ENCODE results near the gene RBM34. TPM values are rescaled to one million over a fixed set of nuclear protein-coding genes. Genes with fewer than 3 reads are reported as not detected.

RBM34 gene
- total and polyA plus RNA-seq, 10 of the 15 experiments (the other 5 are each of a cell fraction or from before 2014, with no cell fraction given): 46.4 to 132 (median 109) TPM

GRCh38 chr1:235138821-235139220 lies 22.2 kb downstream of the RBM34 start:
- in situ Hi-C loops (cut with MboI): no loop called here
- Histone ChIP-seq H2AFZ (ENCODE audit: control insufficient read depth, low read depth, low read length) (no peak overlapping the region), H3K9me3 (replicated peaks; ENCODE audit: control insufficient read depth, insufficient read depth, low read length) (no peaks in the 10 kb centered on the region), H3K9ac (ENCODE audit: control insufficient read depth, insufficient read depth, low read length) (no peak overlapping the region), H3K36me3 (ENCODE audit: control insufficient read depth in 2 of 2, insufficient read depth in 2 of 2, low read length in 1 of 2) (peaks cover 27 to 44% of the 10 kb centered on the region in 2 experiments), H4K20me1 (ENCODE audit: control insufficient read depth, insufficient read depth) (no peaks in the 10 kb centered on the region), H3K27ac (ENCODE audit: control insufficient read depth, insufficient read depth) (no peak overlapping the region), H3K27me3 (replicated peaks in 1 of 2; ENCODE audit: control insufficient read depth in 2 of 2, insufficient read depth in 2 of 2, low read length in 1 of 2) (no peaks in the 10 kb centered on the region), H3K4me3 (no peak overlapping the region), H3K79me2 (ENCODE audit: control insufficient read depth, insufficient read depth, low read length) (no peaks in the 10 kb centered on the region), H3K4me2 (ENCODE audit: control insufficient read depth, insufficient read depth) (no peak overlapping the region), H3K4me1 (ENCODE audit: control insufficient read depth, insufficient read depth, low read length) (no peaks in the 10 kb centered on the region)
- RAD21 ChIA-PET (ENCODE audit: unreplicated experiment): no interaction called here
- SMC1A ChIA-PET (ENCODE audit: uncharacterized antibody, unreplicated experiment): interaction anchor here (1.1 to 1.9 kb wide), 2 partner anchors 9 to 17 kb away, joined by 4 read pairs; no protein-coding TSS in a partner anchor
- TF ChIP-seq JUNB (IDR thresholded peaks at IDR 0.05) (peak; percentile 32; the same call in 1 of the 2 replicates), IKZF1 (conservative IDR thresholded peaks at IDR 0.05) (no peak)
- POLR2A ChIA-PET: interaction anchor here (0.5 kb wide), 1 partner anchor 39 kb away, joined by 3 read pairs; no protein-coding TSS in a partner anchor
- FAIRE-seq (no peak), ATAC-seq (no peak), DNase-seq (ENCODE audit: low read depth, low spot score) (no peak)
- WGBS (ENCODE audit: insufficient coverage, insufficient replicate concordance, low lambda C conversion rate, missing lambda C conversion rate): 56% methylated on average over 2 of the region's 2 CpGs
- intact Hi-C loops (cut with micrococcal nuclease; ENCODE audit: unreplicated experiment): no loop called here
- CTCF ChIA-PET: interaction anchor here (0.6 to 1.4 kb wide), 2 partner anchors 14 to 278 kb away, joined by 4 read pairs; no protein-coding TSS in a partner anchor
- no TSS peak for BruUV-seq (replicated peaks)

GRCh38 chr1:235136111-235136510 lies 24.9 kb downstream of the RBM34 start:
- CTCF ChIA-PET: no interaction called here
- DNase-seq (ENCODE audit: low read depth, low spot score) (no peak), ATAC-seq (no peak), FAIRE-seq (no peak)
- POLR2A ChIA-PET: no interaction called here
- in situ Hi-C loops (cut with MboI) (no loop called here), intact Hi-C loops (cut with micrococcal nuclease; ENCODE audit: unreplicated experiment) (no loop called here)
- Histone ChIP-seq H2AFZ (ENCODE audit: control insufficient read depth, low read depth, low read length) (no peak overlapping the region), H3K9ac (ENCODE audit: control insufficient read depth, insufficient read depth, low read length) (no peak overlapping the region), H3K79me2 (ENCODE audit: control insufficient read depth, insufficient read depth, low read length) (no peaks in the 10 kb centered on the region), H3K4me3 (no peak overlapping the region), H3K4me2 (ENCODE audit: control insufficient read depth, insufficient read depth) (no peak overlapping the region), H3K4me1 (ENCODE audit: control insufficient read depth, insufficient read depth, low read length) (no peaks in the 10 kb centered on the region), H3K27me3 (replicated peaks in 1 of 2; ENCODE audit: control insufficient read depth in 2 of 2, insufficient read depth in 2 of 2, low read length in 1 of 2) (no peaks in the 10 kb centered on the region), H3K9me3 (replicated peaks; ENCODE audit: control insufficient read depth, insufficient read depth, low read length) (no peaks in the 10 kb centered on the region), H4K20me1 (ENCODE audit: control insufficient read depth, insufficient read depth) (no peaks in the 10 kb centered on the region), H3K27ac (ENCODE audit: control insufficient read depth, insufficient read depth) (no peak overlapping the region), H3K36me3 (ENCODE audit: control insufficient read depth in 2 of 2, insufficient read depth in 2 of 2, low read length in 1 of 2) (peaks cover 23 to 45% of the 10 kb centered on the region in 2 experiments)
- SMC1A ChIA-PET (ENCODE audit: uncharacterized antibody, unreplicated experiment): interaction anchor here (1.2 kb wide), 1 partner anchor 30 kb away, joined by 3 read pairs; no protein-coding TSS in a partner anchor
- no TSS peak for BruUV-seq (replicated peaks)
- RAD21 ChIA-PET (ENCODE audit: unreplicated experiment): no interaction called here
- 87% methylated on average over 4 of the region's 4 CpGs for WGBS (ENCODE audit: insufficient coverage, insufficient replicate concordance, low lambda C conversion rate, missing lambda C conversion rate)
- TF ChIP-seq JUND (IDR thresholded peaks at IDR 0.05; ENCODE audit: low read depth, low read length) (no peak), CREB1 (IDR thresholded peaks at IDR 0.05; ENCODE audit: low read depth) (no peak), IRF3 (IDR thresholded peaks at IDR 0.05) (no peak), ZBTB40 (IDR thresholded peaks at IDR 0.05; ENCODE audit: borderline replicate concordance) (no peak), ESRRA (IDR thresholded peaks at IDR 0.05; ENCODE audit: low read length) (no peak), ZSCAN29 (IDR thresholded peaks at IDR 0.05) (no peak), PRDM15 (CRISPR knock-in tag; IDR thresholded peaks at IDR 0.05) (no peak)

Data from GM12878 (cell line).